C4-2B (cell line): Measurements from ENCODE around the gene ATP5PO.

Source experiments
- CTCF ChIP-seq: fragments of 450-650 bp; conservative IDR thresholded peaks from 2 replicates; pipeline ENCODE4 v1.5.1; 2017; ENCODE audit warnings: mild to moderate bottlenecking
- ZFX ChIP-seq: fragments of 450-650 bp; IDR thresholded peaks from 2 replicates; pipeline ENCODE4 v1.6.1; 2017

GRCh38 chr21:33932731-33933130 is 17.1 kb upstream of the ATP5PO start:
- no peak for TF ChIP-seq CTCF
- no peak for TF ChIP-seq ZFX
